DOHH2 (cell line): ENCODE data around the gene TCF7.

Experiments
- EZH2phosphoT487 ChIP-seq: fragments of 200-600 bp; sonication (generic); IDR thresholded peaks from 2 replicates; pipeline ENCODE4 v1.6.1; 2017; ENCODE audit warnings: borderline replicate concordance, mild to moderate bottlenecking, antibody characterized with exemption, low read length, moderate library complexity, mixed read lengths
- TF ChIP-seq, protein P1 (sequence below): fragments of 200-600 bp; sonication (generic); IDR thresholded peaks from one replicate; pipeline ENCODE4 v1.5.1; 2014; ENCODE audit warnings: antibody characterized with exemption, mild to moderate bottlenecking, low read depth, low read length; ENCODE audit not compliant: poor library complexity, severe bottlenecking

DNA sequence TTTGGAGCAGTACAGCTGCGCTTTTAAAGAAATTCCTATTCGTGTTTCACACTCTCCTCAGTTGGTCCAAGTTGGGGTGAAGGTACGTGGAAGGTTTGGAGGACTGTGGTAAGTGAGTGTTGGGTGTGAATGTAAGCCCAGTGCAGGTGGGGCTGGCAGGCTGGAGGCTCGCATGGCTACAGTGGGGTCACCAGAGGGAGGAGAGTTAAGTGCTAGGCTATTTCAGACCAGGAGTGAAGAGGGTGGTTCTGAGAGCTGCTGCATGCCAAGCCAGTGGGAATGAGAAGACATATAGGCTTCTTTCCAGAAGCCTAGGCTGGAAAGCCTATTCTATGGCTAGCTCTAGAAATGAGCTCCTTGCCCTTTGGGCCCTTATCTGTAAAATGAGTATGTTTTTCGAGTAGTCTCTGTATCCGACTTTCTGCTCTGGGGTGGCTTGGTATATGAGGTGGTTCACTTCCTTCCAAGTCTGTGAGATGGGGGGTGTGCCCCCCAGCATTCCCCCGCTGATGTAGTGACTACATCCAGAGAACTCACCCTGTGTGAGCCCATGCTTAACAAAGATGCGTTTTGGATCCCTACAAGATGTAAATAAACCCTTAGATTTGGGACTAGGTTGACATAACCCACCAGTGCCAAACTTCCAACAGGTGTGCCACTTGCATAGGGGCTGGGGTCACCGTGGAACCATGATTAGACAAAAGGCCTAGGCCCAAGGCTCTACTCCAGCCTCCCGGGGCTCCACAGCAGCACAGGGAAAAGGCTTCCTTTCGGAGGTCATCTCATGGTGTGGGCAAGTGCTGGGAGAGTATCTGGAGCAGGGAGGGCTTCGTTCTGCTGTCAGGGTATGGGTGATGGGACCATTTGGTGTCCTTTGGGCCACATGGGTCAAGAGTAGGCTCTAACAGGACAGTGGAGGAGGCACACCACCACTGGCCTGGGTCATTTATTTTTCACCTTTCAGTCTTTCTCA is 2.6 kb downstream of the TCF7 start:
- TF ChIP-seq, protein P1, sequence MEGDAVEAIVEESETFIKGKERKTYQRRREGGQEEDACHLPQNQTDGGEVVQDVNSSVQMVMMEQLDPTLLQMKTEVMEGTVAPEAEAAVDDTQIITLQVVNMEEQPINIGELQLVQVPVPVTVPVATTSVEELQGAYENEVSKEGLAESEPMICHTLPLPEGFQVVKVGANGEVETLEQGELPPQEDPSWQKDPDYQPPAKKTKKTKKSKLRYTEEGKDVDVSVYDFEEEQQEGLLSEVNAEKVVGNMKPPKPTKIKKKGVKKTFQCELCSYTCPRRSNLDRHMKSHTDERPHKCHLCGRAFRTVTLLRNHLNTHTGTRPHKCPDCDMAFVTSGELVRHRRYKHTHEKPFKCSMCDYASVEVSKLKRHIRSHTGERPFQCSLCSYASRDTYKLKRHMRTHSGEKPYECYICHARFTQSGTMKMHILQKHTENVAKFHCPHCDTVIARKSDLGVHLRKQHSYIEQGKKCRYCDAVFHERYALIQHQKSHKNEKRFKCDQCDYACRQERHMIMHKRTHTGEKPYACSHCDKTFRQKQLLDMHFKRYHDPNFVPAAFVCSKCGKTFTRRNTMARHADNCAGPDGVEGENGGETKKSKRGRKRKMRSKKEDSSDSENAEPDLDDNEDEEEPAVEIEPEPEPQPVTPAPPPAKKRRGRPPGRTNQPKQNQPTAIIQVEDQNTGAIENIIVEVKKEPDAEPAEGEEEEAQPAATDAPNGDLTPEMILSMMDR: no peak
- TF ChIP-seq EZH2phosphoT487: no peak
